Fibroblast of lung (primary cell): ENCODE results near the gene KIAA1614.

Experiments used
- EZH2 ChIP-seq: IDR thresholded peaks from 2 replicates; pipeline ENCODE4 v1.5.1; 2012; ENCODE audit warnings: low read length, control low read depth, mild to moderate bottlenecking; ENCODE audit errors: missing control alignments
- TF ChIP-seq, protein P1 (sequence below), 2 donors: IDR thresholded peaks in 1 of 2; conservative IDR thresholded peaks in 1 of 2; 1 replicate in 1 of 2; 2 replicates in 1 of 2; pipeline ENCODE4 v1.5.1; 2011 to 2012; ENCODE audit warnings: low read length in 2 of 2, control low read depth in 1 of 2, inconsistent platforms in 1 of 2, low read depth in 1 of 2, mild to moderate bottlenecking in 1 of 2

- TF ChIP-seq, protein P1, sequence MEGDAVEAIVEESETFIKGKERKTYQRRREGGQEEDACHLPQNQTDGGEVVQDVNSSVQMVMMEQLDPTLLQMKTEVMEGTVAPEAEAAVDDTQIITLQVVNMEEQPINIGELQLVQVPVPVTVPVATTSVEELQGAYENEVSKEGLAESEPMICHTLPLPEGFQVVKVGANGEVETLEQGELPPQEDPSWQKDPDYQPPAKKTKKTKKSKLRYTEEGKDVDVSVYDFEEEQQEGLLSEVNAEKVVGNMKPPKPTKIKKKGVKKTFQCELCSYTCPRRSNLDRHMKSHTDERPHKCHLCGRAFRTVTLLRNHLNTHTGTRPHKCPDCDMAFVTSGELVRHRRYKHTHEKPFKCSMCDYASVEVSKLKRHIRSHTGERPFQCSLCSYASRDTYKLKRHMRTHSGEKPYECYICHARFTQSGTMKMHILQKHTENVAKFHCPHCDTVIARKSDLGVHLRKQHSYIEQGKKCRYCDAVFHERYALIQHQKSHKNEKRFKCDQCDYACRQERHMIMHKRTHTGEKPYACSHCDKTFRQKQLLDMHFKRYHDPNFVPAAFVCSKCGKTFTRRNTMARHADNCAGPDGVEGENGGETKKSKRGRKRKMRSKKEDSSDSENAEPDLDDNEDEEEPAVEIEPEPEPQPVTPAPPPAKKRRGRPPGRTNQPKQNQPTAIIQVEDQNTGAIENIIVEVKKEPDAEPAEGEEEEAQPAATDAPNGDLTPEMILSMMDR (conservative IDR thresholded peaks at IDR 0.05 in 1 of 2, IDR thresholded peaks at IDR 0.05 in 1 of 2; ENCODE audit: low read depth in 1 of 2, low read length in 2 of 2) = no peak
- TF ChIP-seq EZH2 = no peak
Observed at GRCh38 chr1:180924939-180925338, 12.2 kb downstream of the KIAA1614 start.
